Fibroblast of villous mesenchyme (primary cell): ENCODE results near the gene CFLAR. TPM values are rescaled to one million over a fixed set of nuclear protein-coding genes. Genes with fewer than 3 reads are reported as not detected.

ENCODE experiments used
- DNase-seq: peaks from one replicate; pipeline ENCODE4 v3.0.0-alpha.2; 2010; ENCODE audit warnings: low read depth
- H3K4me3 ChIP-seq: 2 replicates; pipeline ENCODE4 v1.5.1; 2011; ENCODE audit warnings: low read depth, mild to moderate bottlenecking, low read length
- CTCF ChIP-seq: IDR thresholded peaks from 2 replicates; pipeline ENCODE4 v1.5.1; 2012; ENCODE audit warnings: low read depth, mild to moderate bottlenecking, low read length; ENCODE audit not compliant: insufficient read depth
- total RNA-seq: library from RNA; depleted of rRNA; stranded (reverse); fragments of >200 nt; gene quantifications from 2 replicates; pipeline ENCODE4 v1.2.3, GENCODE V29; 2012

CFLAR gene
- total RNA-seq, 1 donor, result 143 TPM

DNA sequence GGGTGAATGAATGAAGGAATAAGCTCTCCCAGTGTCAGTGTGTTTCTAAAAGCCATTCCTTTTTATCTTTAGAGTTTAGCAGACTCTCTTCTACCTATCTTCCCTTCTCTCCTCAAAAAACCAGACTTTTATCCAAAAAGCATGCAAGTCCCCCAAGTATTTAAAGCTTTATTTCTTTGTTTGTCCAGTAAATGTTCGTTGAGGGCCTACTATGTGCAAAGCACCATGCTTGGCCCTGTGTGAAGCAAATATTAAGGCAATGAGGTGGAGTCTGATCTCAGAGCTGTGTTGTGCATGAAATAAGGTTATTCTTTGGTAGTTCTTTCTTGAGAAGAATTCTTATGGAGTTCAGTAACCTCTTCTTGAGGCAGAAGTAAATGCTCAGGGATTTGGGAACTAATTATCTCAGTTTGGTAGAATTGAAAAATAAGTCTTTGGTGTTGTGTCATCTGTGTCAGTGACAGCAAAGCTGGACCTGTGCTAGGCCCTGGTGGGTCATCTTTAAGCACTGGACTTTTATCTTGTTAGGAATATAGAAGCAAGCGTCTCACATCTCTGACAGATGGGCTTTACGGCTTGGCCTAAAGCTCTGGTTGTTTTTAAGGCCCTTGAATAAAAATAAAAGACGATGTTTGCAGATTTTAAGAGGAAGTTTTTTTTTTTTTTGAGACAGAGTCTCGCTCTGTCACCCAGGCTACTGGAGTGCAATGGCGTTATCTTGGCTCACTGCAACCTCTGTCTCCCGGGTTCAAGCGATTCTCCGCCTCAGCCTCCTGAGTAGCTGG is 38.8 kb downstream of the CFLAR start:
- no peak for TF ChIP-seq CTCF
- no peak overlapping the region for H3K4me3 ChIP-seq
- no peak for DNase-seq

- DNase-seq, result no peak
- TF ChIP-seq CTCF, result no peak
- H3K4me3 ChIP-seq, result no peak overlapping the region
These were observed 40.1 kb downstream of the CFLAR start for GRCh38 chr2:201156036-201156435.

DNA sequence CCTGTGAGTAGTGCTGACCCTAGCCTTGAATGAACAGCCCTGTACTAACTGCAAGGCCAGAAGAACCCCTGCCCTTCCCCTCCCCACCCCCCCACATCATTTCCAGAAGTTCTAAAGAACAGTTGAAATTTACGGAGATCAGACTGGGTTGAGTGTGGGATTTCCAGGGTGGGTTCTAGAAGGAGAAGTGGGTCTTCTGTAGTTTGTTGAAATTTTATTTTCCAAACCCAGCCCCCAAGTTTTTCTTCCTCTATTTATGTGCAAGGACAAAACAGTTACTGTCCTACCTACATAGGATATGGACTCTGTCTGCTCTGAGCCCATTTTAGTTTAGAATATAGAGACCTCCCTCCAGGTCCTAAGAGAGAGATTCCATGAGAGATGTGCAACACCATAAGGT is 40.7 kb downstream of the CFLAR start:
- DNase-seq, result no peak
- no peak overlapping the region for H3K4me3 ChIP-seq
- no peak for TF ChIP-seq CTCF

DNA sequence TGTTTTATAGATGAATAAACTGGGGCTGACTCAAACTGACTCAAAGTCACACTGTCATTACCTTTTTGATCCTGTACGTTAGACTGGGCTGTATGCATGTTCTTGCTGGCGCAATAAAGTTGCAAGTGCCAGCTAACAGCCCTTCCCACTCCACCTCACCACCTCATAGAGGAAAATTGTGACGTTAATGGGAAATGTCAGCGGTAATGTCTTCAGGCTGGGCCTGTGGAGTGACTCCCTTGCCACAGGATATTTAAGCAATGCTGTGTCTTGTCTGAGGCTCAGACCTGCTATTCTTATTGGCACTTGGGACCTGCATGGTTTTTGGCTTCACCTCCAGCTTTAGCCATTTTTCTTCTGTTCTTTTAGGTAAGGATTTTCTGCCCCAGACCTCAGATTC is 41.7 kb downstream of the CFLAR start:
- DNase-seq, result no peak
- no peak for TF ChIP-seq CTCF
- no peak overlapping the region for H3K4me3 ChIP-seq

GRCh38 chr2:201158111-201158929 is 42.4 kb downstream of the CFLAR start:
- DNase-seq, result peak; percentile 87
- peak; percentile 78 for TF ChIP-seq CTCF
- no peak overlapping the region for H3K4me3 ChIP-seq

DNA sequence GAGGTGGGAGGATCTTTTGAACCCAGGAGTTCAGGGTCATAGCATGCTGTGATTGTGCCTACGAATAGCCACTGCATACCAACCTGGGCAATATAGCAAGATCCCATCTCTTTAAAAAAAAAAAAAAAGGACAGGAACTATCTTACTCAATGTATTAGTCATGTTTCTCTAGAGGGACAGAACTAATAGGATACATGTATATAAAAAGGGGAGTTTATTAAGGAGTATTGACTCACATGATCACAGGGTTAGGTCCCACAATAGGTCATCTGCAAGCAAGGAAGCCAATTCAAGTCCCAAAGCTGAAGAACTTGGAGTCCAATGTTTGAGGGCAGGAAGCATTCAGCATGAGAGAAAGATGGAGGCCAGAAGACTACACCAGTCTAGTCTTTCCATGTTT is 48.2 kb downstream of the CFLAR start:
- no peak for DNase-seq
- no peak overlapping the region for H3K4me3 ChIP-seq
- no peak for TF ChIP-seq CTCF
